Measurements from ENCODE around the gene MMP11.

Gene MMP11

DNA sequence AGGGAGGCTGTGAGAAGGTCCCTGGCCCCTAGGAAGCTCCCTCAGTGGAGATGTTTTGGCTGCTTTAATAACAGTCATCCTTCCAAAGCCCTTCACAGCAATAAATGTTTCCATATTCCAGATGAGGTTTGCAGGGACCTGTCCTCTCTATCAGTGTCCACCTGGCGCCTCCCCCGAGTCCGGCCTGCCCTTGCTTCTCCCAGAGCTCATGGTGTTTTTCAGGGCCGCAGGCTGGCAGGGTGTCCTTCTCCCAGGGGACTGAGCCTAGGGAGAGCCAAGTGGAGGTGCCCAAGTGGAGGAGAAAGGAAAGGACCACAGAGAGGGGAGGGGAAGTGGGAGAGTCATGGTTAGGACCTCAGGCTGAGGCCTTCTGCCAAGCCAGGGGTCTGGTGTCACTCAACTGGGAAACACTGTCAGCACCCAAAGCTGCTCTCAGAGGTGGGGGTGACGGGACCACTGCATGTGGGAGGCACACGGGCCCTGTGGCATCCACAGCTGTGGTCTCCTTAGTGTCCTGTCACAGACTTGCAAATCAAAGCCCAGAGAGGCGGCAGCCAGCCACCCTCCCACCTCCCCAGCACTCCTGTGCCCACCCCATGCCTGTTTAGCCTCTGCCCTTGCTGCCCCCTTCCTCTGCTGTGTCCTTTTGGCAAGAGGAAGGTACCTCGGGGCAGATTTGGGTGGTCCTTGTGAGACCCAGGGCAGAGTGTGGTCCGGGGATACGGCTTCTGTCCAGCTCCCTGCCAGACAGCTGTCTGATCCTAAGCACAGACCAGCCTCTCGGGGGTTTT is 59.8 kb downstream of the MMP11 start:
- DNase-seq: no peak

GRCh38 chr22:23833017-23833751 is 60.5 kb downstream of the MMP11 start:
- no peak for DNase-seq

Data from NCI-H187 (cell line).